ENCODE data around the gene ZNF292.
"Not testable (repeated sequence)": the region's sequence is repeated elsewhere in the genome, so short reads cannot be mapped to it uniquely, and the experiment has no call there.

The ZNF292 gene

DNA sequence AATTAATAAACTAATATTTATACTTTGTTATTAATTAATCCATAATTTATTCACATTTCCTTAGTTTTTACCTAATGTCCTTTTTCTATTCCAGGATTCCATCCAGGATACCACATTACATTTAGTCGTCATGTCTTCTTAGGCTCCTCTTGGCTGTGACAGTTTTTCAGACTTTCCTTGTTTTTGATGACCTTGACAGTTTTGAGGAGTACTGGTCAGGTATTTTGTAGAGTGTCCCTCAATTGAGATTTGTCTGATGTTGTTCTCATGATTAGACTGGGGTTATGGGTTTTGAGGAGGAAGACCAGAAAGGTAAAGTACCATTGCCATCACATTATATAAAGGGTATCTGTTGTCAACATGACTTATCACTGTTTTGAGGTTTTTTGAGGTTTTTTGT lies 67.3 kb downstream of the ZNF292 start:
- no peak for DNase-seq

DNA sequence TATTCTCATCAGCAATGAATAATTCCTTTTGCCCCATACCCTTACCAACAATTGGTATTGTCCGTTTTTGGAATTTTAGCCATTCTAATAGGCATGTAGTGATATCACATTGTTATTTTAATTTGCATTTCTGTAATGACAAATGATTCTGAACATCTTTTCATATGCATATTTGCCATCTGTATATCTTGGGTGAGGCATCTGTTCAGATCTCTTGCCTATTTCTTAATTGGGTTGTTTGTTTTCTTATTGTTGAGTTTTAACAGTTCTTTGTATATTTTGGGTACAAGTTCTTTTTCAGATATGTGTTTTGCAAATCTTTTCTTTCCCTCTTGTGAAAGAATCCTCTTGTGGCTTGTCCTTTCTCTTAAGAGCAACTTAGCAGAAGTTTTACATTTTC lies 69.6 kb downstream of the ZNF292 start:
- no peak for DNase-seq

DNA sequence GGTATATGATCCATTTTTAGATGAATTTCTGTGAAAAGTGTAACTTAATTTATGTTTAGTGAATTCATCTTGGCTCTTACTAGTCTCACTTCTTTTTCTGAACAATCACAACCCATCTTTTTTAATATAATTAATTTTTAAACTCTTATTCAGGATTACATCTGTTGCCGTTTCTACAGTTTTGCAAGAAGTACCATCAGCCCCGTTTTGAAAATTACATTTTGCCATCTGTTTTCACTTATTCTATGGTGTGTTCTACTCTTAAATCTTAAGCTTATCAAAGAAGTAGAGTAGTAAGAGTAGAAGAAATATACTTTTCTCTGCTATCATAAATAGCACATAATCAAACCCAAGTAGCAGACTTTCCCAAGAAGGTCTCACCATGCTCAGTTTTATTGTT lies 70.1 kb downstream of the ZNF292 start:
- DNase-seq, result no peak

DNA sequence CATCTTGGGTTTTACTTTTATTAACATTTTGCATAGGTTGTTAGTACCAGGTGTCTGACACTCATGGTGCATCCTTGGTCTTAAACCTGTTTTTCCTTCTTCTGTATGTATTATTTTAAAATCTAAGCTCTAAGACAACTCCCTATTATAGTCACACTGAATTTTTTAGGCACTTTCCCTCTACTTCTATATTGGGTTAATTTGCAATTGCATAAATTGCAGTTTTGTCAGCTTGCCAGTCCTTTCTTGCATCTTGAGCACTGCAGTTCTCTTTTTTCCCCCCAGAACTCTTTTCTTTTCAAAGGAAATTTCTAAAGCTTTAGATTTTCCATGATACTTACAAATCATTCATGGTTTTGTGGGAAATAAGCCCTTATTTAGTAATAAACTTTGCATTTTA lies 70.6 kb downstream of the ZNF292 start:
- DNase-seq, result no peak

DNA sequence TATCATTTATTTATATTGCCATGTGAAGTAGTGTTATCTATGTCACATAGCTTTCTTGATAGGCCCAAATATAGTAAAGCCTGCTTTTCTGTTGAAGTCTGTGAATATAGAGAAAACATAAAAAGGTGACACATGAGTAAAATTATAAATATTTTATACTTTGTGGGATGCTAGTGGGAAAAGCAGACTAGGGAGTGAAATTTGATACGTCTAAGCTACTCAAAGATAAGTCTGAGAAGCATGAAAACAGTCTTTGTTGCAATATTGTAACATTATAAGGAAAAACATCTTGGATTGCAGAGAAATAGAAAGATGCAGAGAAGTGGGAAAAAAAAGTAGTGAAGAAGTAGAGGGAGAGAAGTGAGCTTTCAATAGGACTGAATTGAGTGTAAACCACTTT lies 75.4 kb downstream of the ZNF292 start:
- no peak for DNase-seq

DNA sequence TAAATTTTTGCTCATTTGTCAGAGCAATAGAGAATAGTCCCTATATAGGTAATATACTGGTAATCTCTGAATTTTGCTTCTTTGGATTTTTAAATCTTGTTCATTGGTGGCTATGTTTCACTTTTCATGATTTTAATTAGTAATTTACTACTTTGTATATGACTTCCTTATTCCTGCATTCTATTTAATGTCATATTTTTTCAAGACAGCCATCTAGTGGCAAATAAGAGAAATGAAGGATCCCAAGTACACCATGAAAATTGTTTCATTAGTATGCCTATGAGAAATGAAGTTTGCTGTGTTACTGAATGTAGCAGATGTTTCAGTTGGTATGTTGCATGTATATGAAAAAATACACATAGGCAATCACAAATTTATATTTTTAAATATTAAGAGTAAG lies 82.4 kb downstream of the ZNF292 start:
- peak; percentile 9 for DNase-seq

DNA sequence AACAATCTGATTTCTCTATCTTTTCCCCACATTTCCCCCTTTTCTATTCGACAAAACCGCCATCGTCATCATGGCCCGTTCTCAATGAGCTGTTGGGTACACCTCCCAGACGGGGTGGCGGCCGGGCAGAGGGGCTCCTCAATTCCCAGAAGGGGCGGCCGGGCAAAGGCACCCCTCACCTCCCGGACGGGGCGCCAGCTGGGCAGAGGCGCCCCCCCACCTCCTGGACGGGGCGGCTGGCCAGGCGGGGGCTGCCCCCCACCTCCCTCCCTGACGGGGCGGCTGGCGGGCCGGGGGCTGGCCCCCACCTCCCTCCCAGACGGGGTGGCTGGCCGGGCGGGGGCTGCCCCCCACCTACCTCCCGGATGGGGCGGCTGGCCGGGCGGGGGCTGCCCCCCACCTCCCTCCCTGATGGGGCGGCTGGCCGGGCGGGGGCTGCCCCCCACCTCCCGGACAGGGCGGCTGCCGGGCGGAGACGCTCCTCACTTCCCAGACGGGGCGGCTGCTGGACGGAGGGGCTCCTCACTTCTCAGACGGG lies 83.8 kb downstream of the ZNF292 start:
- not testable (repeated sequence) for DNase-seq

DNA sequence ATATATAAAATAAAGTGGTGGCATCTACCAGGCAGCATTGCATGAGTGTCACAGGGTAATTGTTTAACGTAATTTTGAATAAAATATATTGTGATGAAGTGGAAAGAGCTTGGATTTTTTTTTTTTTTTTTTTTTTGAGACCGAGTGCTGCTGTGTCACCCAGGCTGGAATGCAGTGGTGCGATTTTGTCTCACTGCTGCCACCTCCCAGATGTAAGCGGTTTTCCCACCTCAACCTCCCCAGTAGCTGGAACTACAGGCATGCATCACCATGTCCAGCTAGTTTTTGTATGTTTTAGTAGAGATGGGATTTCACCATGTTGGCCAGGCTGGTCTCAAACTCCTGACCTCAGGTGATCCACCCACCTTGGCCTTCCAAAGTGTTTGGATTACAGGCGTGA lies 85.9 kb downstream of the ZNF292 start:
- no peak for DNase-seq

DNA sequence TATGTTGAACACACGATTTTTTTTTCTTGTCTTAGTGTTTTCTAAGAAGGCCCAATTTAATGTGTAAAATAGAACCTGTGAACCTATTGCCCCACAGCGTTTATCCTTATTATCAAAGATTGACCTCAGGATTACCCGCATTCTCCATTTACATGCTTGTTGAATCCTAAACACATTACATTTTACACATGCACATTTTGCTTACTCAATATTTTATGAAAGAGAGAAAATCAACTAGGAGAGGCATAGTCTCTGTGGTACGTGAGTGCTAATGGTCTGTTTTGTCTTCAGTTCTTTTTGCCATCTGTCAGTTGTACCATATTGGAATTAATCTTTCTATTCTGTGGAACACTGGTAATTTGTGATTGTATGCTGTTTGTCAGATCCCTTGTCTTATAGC lies 86.9 kb downstream of the ZNF292 start:
- DNase-seq, result no peak

DNA sequence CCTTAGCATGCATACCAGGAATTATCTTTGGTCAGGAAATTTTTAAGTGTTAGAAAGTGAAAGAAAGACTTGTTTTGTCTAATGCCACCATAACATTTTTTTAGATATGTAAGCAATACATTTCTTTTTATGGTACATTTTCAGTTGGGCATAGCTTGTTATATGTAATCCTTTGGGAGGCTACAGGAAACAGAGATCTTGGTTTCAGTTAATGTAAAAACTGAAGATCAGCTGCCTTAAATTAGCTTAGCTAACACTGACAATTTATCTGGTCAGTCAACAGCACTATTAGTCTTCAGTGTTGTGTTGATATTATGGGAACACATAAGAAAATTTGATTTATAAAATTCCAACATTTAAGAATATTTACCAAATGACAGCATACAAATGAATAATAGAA lies 88.4 kb downstream of the ZNF292 start:
- DNase-seq, result no peak

DNA sequence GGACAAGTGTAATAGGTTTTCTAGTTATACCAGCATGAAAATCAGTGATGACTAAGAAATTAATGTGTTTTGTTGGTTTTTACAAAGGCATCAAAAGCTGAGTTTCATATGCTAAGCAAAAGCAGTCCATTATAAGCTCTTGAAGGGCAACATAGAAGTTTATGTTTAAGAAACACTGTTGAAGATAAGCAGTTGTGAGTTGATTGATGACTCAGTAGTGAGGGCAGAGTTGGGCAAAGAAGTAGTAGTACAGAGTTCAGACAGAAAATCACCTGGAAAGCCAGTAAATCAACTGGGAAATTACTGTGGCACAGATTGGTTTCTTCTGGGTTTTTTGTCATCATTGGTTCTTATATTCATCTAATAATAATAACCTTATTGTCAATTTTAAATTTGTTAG lies 89.0 kb downstream of the ZNF292 start:
- no peak for DNase-seq

DNA sequence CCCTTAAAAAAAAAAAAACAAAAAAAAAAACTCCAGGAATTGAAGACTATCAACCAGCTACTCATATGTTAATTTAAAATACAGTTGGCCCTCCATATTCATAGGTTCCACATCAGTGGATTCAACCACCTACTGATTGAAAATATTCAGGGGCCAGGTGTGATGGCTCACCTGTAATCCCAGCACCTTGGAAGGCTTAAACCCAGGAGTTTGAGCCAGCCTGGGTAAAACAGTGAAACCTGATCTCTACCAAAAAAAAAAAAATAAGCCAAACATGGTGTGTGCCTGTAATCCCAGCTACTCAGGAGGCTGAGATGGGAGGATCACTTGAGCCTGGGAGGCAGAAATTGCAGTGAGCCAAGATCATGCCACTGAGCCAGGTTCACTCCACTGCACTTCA lies 94.7 kb downstream of the ZNF292 start:
- DNase-seq, result no peak

DNA sequence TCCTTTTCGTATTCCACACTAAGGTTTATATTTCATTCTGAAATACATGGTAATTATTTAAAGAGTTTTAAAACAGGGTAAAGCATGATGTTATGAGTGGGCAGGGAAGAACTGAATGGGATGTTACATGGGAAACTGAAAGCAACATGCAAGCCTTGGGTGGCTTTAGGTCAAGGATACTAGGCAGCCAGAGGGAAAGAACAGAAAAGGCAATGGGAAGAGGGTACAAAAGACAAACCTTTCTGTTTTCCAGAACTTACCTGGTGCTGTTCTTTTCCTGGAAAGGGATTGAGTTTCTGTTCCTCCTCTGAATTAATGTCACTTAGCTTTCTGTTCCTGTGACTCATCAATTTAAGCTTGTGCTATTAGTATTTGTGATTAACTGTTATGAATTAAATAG lies 95.9 kb downstream of the ZNF292 start:
- no peak for DNase-seq

DNA sequence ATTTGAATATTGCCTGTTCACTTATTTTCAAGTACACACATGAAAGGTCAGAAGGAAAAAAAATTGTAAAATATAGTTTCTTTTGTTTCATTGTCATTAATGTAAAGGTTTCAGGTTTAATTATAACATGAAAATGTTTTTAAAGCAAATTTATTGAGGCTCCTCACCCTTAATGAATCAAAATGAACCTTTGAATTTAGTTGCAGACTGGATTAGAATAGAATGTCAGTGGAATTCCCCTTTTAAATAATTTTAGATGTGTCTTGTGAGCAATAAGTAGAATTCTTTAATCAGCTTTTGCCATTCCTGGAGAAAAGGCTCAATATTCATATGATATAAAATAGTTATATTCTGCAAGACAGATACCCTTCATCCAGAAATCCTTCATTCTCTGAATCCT lies 96.4 kb downstream of the ZNF292 start:
- no peak for DNase-seq

DNA sequence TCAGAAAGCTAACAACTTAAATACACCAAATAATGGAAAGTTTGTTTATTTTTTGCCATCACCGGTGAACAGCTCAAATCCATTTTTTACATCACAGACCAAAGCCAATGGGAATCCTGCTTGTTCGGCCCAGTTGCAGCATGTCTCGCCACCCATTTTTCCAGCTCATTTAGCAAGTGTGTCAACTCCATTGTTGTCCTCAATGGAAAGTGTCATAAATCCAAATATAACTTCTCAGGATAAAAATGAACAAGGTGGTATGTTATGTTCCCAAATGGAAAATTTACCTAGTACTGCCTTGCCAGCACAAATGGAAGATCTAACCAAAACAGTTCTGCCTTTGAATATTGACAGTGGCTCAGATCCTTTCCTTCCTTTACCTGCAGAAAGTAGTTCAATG lies 101.7 kb downstream of the ZNF292 start:
- DNase-seq, result no peak

DNA sequence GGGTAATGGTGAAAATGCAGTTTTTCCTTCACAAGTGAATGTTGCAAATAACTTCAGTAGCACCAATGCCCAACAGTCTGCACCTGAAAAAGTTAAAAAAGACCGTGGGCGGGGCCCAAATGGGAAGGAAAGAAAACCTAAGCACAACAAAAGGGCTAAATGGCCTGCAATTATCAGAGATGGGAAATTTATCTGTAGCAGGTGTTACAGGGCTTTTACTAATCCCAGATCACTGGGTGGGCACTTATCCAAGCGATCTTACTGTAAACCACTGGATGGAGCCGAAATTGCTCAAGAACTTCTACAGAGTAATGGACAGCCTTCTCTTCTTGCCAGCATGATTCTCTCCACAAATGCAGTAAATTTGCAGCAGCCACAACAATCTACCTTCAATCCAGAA lies 102.2 kb downstream of the ZNF292 start:
- DNase-seq, result no peak

DNA sequence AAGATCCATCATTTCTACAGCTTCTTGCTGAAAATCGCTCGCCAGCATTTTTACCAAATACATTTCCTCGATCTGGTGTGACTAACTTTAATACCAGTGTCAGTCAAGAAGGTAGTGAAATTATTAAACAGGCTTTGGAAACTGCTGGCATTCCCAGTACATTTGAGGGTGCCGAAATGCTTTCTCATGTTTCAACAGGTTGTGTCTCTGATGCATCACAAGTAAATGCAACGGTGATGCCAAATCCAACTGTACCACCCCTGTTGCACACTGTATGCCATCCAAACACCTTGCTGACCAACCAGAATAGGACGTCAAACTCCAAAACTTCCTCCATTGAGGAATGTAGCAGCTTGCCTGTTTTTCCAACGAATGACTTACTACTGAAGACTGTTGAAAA lies 102.6 kb downstream of the ZNF292 start:
- no peak for DNase-seq

DNA sequence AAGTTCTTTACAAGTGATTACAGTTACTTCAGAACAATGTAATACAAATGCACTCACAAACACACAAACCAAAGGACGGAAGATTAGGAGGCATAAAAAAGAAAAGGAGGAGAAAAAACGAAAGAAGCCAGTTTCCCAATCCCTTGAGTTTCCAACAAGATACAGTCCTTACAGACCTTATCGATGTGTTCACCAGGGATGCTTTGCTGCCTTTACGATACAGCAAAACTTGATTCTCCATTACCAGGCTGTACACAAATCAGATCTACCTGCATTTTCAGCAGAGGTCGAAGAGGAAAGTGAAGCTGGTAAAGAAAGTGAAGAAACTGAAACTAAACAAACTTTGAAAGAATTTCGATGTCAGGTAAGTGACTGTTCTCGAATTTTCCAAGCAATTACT lies 104.4 kb downstream of the ZNF292 start:
- no peak for DNase-seq

DNA sequence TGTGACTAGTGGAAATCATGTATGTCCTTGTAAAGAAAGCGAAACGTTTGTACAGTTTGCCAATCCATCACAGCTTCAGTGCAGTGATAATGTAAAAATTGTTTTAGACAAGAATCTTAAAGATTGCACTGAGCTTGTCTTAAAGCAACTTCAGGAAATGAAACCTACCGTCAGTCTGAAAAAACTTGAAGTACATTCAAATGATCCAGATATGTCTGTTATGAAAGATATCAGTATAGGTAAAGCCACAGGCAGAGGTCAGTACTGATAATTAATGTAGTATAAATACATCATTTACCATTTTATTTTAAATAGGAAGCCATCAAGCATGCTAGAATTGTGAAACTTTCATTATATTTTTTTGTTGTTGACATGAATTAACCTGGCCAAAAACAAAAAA lies 106.2 kb downstream of the ZNF292 start:
- DNase-seq, result no peak

DNA sequence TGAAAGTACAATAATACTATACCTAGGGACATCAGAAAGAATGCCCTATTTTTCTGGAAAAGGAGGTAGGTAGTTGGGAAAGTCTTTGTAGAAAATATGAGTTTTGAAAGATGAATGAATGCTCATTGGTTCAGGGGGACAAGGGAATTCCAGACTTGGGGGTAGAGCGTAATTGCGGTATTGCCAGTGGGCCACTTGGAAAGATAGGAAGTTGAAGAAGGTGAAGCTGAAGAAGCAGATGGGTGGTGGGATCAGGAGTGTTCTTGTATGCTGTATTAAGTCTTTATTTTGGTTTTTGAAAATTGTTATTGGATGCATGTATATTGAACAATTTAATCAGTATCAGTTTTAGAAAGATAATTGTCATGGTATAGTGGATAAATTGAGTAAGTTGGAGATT lies 109.1 kb downstream of the ZNF292 start:
- no peak for DNase-seq

DNA sequence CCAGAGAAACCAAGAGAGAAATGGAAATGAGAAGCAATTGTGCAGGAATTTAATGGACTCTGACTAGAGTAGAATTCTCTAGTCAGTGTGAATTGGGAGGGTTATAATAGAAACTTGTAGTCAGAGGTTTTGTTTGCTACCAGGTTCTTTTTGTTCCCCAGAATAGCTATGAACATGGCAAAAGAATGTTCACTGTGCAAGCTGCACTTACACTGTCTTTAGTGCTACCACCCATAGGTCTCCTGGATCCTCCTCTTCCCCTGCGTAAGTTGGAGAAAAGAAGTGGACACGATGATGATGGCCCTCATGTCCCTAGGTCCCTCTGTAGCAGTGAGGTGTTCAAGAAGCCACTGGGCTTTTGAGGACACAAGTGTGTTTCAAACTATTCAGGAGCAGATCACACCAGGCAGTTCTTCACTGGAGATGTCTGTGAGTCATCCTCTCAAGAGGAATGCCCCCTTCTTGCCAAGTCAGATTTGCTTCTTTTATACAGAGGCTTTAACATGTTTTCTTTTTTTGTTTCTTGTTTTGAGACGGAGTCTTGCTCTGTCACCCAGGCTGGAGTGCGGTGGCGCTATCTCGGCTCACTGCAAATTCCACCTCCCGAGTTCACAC lies 119.4 kb downstream of the ZNF292 start:
- DNase-seq, result peak; percentile 58

DNA sequence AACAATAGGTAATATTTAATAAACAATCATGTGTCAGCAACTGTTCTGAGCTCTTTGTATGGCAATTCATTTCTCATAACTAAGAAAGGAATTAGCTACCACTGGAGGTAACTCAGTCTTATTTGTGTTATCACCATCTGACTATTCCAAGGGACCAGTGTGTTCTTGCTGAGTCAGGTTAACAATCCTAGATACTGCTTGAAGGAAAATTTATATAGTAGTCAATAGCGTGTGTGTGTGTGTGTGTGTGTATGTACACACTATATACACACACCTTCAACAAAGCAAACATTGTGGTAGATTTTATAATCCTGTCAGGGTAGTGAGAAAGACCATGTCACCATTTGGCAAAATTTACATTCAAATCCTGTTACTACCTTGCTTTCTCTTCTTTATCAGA lies 121.3 kb downstream of the ZNF292 start:
- no peak for DNase-seq

DNA sequence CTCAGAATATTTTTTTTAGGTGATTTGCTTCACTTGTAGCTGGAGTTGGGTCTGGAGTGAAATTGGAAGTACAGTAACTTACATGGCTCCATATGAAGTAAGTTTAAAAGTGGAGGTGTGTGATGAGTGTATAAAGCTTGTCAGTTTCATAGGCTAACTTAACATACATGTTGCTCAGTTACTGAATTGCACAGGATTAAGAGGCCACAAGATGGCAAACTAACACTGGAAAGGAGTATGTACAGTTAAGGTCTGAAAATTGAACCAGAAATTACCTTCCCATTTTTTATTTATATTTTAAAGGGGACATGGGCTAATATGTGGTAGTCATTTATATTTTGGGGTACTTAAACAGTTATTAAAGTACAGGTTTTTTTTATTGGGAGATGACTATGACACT lies 121.8 kb downstream of the ZNF292 start:
- peak; percentile 20 for DNase-seq

DNA sequence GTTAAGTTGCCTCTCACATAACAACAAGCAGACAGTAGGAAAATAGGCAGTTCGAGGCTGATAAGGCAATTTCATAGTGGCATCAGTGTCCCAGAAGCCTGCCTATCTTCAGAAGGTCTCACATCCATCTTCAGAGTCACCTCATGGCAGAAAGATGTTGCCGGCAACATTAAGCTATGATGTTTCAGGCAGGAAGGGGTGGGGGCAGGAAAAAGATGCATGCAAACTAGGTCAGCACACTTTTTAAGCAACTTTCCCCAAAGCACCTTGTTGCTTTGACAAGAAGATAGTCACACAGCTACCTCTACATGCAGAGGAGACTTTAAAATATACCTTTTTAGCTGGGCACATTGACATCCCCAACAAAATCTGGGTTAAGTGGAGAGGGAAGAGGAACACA lies 123.8 kb downstream of the ZNF292 start:
- DNase-seq, result no peak

DNA sequence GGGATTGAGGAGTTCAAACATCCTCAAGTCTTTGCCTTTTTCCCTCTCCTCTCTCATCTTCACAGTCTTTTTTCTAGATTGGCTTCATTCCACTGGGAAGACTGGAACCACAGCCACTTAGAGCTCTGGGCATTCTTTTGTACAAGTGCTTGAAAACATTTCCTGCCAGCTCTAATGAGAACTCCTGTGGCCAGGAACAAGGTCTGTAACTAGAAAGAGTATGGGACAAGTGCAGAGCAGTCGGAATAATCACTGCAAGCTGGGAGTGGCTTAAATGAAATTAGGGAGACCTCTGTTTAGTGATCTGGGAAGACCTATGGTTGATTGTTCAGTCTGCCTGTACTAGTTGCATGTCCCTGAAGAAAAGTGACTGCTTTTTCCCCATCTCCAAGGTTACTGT lies 126.1 kb downstream of the ZNF292 start:
- no peak for DNase-seq

DNA sequence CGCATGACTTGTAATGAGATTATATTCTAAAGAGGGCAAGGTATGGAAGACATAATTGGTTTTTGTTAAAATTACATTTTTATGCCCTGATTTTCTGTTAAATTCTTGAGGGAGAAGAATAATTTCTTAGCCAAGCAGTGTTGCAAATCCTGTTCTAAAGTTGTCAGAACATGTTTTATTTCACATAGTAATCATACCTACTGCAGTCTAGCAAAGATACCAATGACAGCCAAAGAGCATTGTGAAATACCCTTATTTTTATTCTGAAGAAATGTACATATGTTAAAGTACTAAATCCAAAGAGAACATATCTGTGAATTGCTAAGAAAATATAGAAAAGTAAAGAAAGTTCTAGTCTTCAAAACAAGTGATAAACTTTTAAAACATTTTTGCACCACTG lies 127.4 kb downstream of the ZNF292 start:
- DNase-seq, result no peak
